ENCODE measurements around the gene CER1.

The CER1 gene

GRCh38 chr9:14706530-14707140 is 15.9 kb downstream of the CER1 start:
- POLR2A ChIA-PET = no interaction called here

DNA sequence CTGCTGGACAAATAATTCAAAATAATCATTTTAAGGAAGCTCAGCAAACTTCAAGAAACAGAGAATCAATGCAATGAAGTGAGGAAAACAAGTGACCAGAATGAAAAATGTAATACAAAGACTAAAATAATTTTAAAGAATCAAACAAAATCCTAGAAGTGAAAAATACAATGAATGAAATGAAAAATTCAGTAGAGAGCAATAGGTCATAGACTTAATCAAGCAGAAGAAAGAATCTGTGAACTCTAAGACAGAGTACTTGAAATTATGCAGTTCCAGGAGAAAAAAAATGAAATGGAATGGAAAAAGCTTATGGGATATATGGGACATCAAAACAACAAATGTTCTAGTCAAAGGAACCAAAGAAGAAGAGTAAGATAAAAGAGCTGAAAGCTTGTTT is 17.5 kb downstream of the CER1 start:
- ChIA-PET POLR2A (interaction anchor here (0.9 kb wide), 1 partner anchor 12 kb away, joined by 3 read pairs; the partner anchor contains the start of gene ZDHHC21), CTCF (interaction anchor here (0.6 kb wide), 1 partner anchor 405 kb away, joined by 3 read pairs; no protein-coding TSS in a partner anchor)
- TF ChIP-seq HDGF (IDR thresholded peaks at IDR 0.05; ENCODE audit: borderline replicate concordance) (no peak), SUZ12 (IDR thresholded peaks at IDR 0.05) (no peak), TARDBP (IDR thresholded peaks at IDR 0.05) (no peak), ELF4 (IDR thresholded peaks at IDR 0.05) (no peak), FOXK2 (IDR thresholded peaks at IDR 0.05) (no peak), L3MBTL2 (conservative IDR thresholded peaks at IDR 0.05) (no peak), FOXM1 (IDR thresholded peaks at IDR 0.05; ENCODE audit: borderline replicate concordance) (no peak), FOXA1 (IDR thresholded peaks at IDR 0.05) (no peak), SP1 (IDR thresholded peaks at IDR 0.05) (no peak), ZNF384 (IDR thresholded peaks at IDR 0.05) (no peak), LEF1 (IDR thresholded peaks at IDR 0.05; ENCODE audit: borderline replicate concordance) (no peak), CTBP1 (IDR thresholded peaks at IDR 0.05; ENCODE audit: borderline replicate concordance) (no peak)
- TF ChIP-seq, protein P1, sequence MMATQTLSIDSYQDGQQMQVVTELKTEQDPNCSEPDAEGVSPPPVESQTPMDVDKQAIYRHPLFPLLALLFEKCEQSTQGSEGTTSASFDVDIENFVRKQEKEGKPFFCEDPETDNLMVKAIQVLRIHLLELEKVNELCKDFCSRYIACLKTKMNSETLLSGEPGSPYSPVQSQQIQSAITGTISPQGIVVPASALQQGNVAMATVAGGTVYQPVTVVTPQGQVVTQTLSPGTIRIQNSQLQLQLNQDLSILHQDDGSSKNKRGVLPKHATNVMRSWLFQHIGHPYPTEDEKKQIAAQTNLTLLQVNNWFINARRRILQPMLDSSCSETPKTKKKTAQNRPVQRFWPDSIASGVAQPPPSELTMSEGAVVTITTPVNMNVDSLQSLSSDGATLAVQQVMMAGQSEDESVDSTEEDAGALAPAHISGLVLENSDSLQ (IDR thresholded peaks at IDR 0.05) = no peak
- no peak for DNase-seq (ENCODE audit: extremely low spot score)

More at GRCh38 chr9:14706530-14707140, 15.9 kb downstream of the CER1 start:
- CTCF ChIA-PET = no interaction called here
- TF ChIP-seq, protein P1 (IDR thresholded peaks at IDR 0.05) = no peak
- no peak for TF ChIP-seq BHLHE40 (IDR thresholded peaks at IDR 0.05; ENCODE audit: borderline replicate concordance)
- DNase-seq (ENCODE audit: extremely low spot score) = no peak

- TF ChIP-seq SP1 (IDR thresholded peaks at IDR 0.05) (no peak), CTBP1 (IDR thresholded peaks at IDR 0.05; ENCODE audit: borderline replicate concordance) (no peak), ELF4 (IDR thresholded peaks at IDR 0.05) (no peak), LEF1 (IDR thresholded peaks at IDR 0.05; ENCODE audit: borderline replicate concordance) (no peak), NFRKB (IDR thresholded peaks at IDR 0.05) (no peak), FOXM1 (IDR thresholded peaks at IDR 0.05; ENCODE audit: borderline replicate concordance) (no peak), FOXA1 (IDR thresholded peaks at IDR 0.05) (no peak), ARNT (IDR thresholded peaks at IDR 0.05) (no peak), HDGF (IDR thresholded peaks at IDR 0.05; ENCODE audit: borderline replicate concordance) (no peak), L3MBTL2 (conservative IDR thresholded peaks at IDR 0.05) (no peak), SUZ12 (IDR thresholded peaks at IDR 0.05) (no peak), BHLHE40 (IDR thresholded peaks at IDR 0.05; ENCODE audit: borderline replicate concordance) (no peak)
- TF ChIP-seq, protein P1 (IDR thresholded peaks at IDR 0.05) = no peak
- ChIA-PET POLR2A (no interaction called here), CTCF (no interaction called here)
- DNase-seq (ENCODE audit: extremely low spot score) = no peak
These were observed 18.3 kb downstream of the CER1 start for GRCh38 chr9:14704281-14704680.

GRCh38 chr9:14702200-14702720 is 20.3 kb downstream of the CER1 start:
- POLR2A ChIA-PET = no interaction called here
- CTCF ChIA-PET = no interaction called here
- DNase-seq (ENCODE audit: extremely low spot score) = no peak
- TF ChIP-seq FOXM1 (IDR thresholded peaks at IDR 0.05; ENCODE audit: borderline replicate concordance) (no peak), BHLHE40 (IDR thresholded peaks at IDR 0.05; ENCODE audit: borderline replicate concordance) (no peak), NFRKB (IDR thresholded peaks at IDR 0.05) (no peak), HDGF (IDR thresholded peaks at IDR 0.05; ENCODE audit: borderline replicate concordance) (no peak)

DNA sequence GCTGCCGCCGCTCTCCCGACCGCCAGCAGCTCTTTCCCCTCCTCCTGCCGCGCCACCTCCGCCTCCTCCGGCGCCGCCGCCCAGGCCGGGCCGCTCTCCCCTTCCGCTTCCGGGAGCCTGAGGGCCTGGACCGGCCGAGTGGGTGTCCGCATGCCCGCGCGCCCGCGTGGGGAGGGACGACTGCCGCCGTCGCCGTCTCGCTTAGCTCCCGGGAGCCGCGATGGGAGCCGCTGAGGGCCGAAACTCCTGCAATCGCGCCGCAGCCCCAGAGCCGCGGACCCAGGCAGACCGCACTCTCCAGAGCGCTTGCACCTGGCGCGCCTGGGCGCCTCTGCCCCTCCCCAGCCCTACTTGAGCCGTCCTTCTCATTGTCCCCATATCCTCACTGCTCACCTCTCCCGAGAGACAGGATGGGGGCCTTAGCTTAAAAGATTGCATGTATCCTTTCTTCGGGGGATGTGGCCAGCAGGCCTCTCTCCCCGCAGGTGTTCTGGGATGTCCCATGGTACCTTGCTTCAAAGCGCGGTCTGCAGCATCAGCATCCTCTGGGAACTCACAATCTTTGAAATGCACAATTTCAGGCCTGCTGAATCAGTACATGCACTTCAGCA is 29.2 kb downstream of the CER1 start, which contains the start of gene ZDHHC21:
TSS of gene ZDHHC21 (minus strand) at position 182 of the 611 bp plus-strand sequence. CDS start 19,092 bp downstream, outside the sequence.
- CTCF ChIA-PET = no interaction called here
- peak; percentile 59 for DNase-seq (ENCODE audit: extremely low spot score)
- TF ChIP-seq LEF1 (IDR thresholded peaks at IDR 0.05; ENCODE audit: borderline replicate concordance) (no peak), CTBP1 (IDR thresholded peaks at IDR 0.05; ENCODE audit: borderline replicate concordance) (0 out of 2 replicates have a peak, but pooled peaks have one; percentile 0), TARDBP (IDR thresholded peaks at IDR 0.05) (no peak), L3MBTL2 (conservative IDR thresholded peaks at IDR 0.05) (peak; percentile 34; the same call in 1 of the 2 replicates)
- POLR2A ChIA-PET = interaction anchor here (1.0 to 1.1 kb wide), 2 partner anchors 12 to 17 kb away, joined by 3 read pairs; no protein-coding TSS in a partner anchor

DNA sequence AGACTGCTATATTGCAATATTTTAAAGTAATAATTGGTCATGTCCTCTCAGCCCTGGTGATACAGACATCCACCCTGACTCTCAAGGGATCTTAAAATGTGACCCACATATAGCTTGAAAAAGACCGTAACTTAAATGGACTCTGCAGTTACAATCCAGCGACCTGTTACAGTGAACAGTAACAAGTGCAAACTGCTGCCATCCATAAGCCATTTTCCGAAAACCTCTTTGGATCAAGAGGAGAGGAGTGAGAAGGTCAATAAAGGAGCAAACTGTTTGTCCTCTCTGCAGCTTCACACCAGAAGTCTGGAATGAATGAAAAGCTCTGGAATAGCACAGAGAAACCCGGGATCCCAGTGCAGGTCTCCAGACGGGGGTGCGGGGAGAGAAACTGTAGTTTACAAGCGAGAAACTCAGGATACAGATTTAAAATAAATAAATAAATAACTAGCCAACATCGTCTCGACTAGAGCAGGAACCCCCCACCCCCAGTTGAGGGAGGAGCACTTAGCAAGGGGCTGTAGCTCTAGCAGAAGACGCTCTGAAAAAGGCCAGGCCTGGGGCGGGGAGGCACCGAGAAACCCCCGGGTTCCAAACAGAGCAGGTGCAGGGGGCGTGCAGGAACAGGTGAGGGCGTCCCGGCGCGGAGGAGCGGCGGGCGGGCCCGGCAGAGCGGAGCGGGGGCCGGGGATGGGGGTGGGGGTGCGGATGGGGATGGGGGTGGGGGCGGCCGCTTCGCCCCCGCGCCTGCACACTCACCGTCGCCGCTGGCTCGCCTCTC is 29.9 kb downstream of the CER1 start:
- no peak for DNase-seq (ENCODE audit: extremely low spot score)
- TF ChIP-seq ARNT (IDR thresholded peaks at IDR 0.05) (no peak), CTBP1 (IDR thresholded peaks at IDR 0.05; ENCODE audit: borderline replicate concordance) (no peak), FOXA1 (IDR thresholded peaks at IDR 0.05) (no peak), SP1 (IDR thresholded peaks at IDR 0.05) (no peak), SUZ12 (IDR thresholded peaks at IDR 0.05) (no peak), BHLHE40 (IDR thresholded peaks at IDR 0.05; ENCODE audit: borderline replicate concordance) (no peak), ZNF384 (IDR thresholded peaks at IDR 0.05) (no peak), FOXK2 (IDR thresholded peaks at IDR 0.05) (no peak), FOXM1 (IDR thresholded peaks at IDR 0.05; ENCODE audit: borderline replicate concordance) (no peak), ELF4 (IDR thresholded peaks at IDR 0.05) (no peak), HDGF (IDR thresholded peaks at IDR 0.05; ENCODE audit: borderline replicate concordance) (no peak), L3MBTL2 (conservative IDR thresholded peaks at IDR 0.05) (no peak), LEF1 (IDR thresholded peaks at IDR 0.05; ENCODE audit: borderline replicate concordance) (no peak), TARDBP (IDR thresholded peaks at IDR 0.05) (no peak), NFRKB (IDR thresholded peaks at IDR 0.05) (no peak)
- TF ChIP-seq, protein P1 (IDR thresholded peaks at IDR 0.05) = no peak
- ChIA-PET POLR2A (interaction anchor here (1.0 to 1.1 kb wide), 2 partner anchors 13 to 16 kb away, joined by 3 read pairs; no protein-coding TSS in a partner anchor), CTCF (no interaction called here)

Data from HEK293T (cell line).